Lower lobe of right lung (tissue), 2 donors: ENCODE results near the gene DISP2. TPM values are rescaled to one million over a fixed set of nuclear protein-coding genes. Genes with fewer than 3 reads are reported as not detected.
A peak's percentile ranks its signal among the peaks of the same experiment; 100 is the strongest.

Source experiments
- ATAC-seq, 2 donors: fragments of 200-7000 bp; cut with Tn5 transposase; one replicate each; pipeline ENCODE4 v1.9.1; 2020 to 2022; ENCODE audit warnings: mild to moderate bottlenecking in 2 of 2, moderate library complexity in 2 of 2
- DNase-seq: peaks from one replicate; pipeline ENCODE4 v3.0.0-alpha.2; 2020
- H3K27ac ChIP-seq: fragments of 200-600 bp; one replicate; pipeline ENCODE4 v1.8.0; 2022
- H3K27me3 ChIP-seq: fragments of 200-600 bp; one replicate; pipeline ENCODE4 v1.8.0; 2022; ENCODE audit warnings: low read depth
- H3K36me3 ChIP-seq: fragments of 200-600 bp; one replicate; pipeline ENCODE4 v1.8.0; 2022; ENCODE audit warnings: mild to moderate bottlenecking
- H3K4me1 ChIP-seq: fragments of 200-600 bp; one replicate; pipeline ENCODE4 v1.8.0; 2022
- H3K4me3 ChIP-seq: fragments of 200-600 bp; one replicate; pipeline ENCODE4 v1.8.0; 2022; ENCODE audit warnings: mild to moderate bottlenecking
- H3K9me3 ChIP-seq: fragments of 200-600 bp; one replicate; pipeline ENCODE4 v1.8.0; 2022
- CTCF ChIP-seq: fragments of 200-600 bp; IDR thresholded peaks from one replicate; pipeline ENCODE4 v1.8.0; 2022; ENCODE audit warnings: antibody characterized with exemption, mild to moderate bottlenecking
- intact Hi-C: fragments of 100-400 bp; cut with DNase I; formaldehyde crosslinking; loops from one replicate; pipeline ENCODE4 v1.11.0; 2022
- total RNA-seq: library from RNA; stranded (reverse); fragmentation: NEBNext Ultra II Directional; extraction: Animal tissue kit (Norgen Biotek cat#: 25700); gene quantifications from one replicate; pipeline ENCODE4 v1.2.1, GENCODE V29; 2021
- donor health status: DM: no; HTN: yes; CAD: no; lungs with severe emphysema.

Gene DISP2
- total RNA-seq, 1 donor from 2014 or later = 4.3 TPM

GRCh38 chr15:40330368-40330836 lies 27.6 kb upstream of the DISP2 start:
- H3K9me3 ChIP-seq = no peaks in the 10 kb centered on the region
- peaks cover 98% of the 10 kb centered on the region for H3K4me1 ChIP-seq
- no peak overlapping the region for H3K4me3 ChIP-seq
- intact Hi-C loops = no loop called here
- no peak for TF ChIP-seq CTCF
- H3K27me3 ChIP-seq = no peaks in the 10 kb centered on the region
- ATAC-seq (peak; percentile 82 to 91), DNase-seq (peak; percentile 88)
- H3K36me3 ChIP-seq = peaks cover 7% of the 10 kb centered on the region
- peak overlapping the region; percentile 56 for H3K27ac ChIP-seq

GRCh38 chr15:40331026-40331425 lies 27.0 kb upstream of the DISP2 start:
- Histone ChIP-seq H3K27me3 (no peaks in the 10 kb centered on the region), H3K4me3 (no peak overlapping the region), H3K4me1 (peaks cover 98% of the 10 kb centered on the region), H3K36me3 (peaks cover 14% of the 10 kb centered on the region), H3K9me3 (no peaks in the 10 kb centered on the region), H3K27ac (peak overlapping the region; percentile 56)
- intact Hi-C loops = no loop called here
- no peak for TF ChIP-seq CTCF
- ATAC-seq (no peak), DNase-seq (no peak)

- H3K9me3 ChIP-seq = no peaks in the 10 kb centered on the region
- peaks cover 20% of the 10 kb centered on the region for H3K36me3 ChIP-seq
- no peak overlapping the region for H3K27ac ChIP-seq
- peaks cover 98% of the 10 kb centered on the region for H3K4me1 ChIP-seq
- no peak for ATAC-seq
- intact Hi-C loops = no loop called here
- no peak for DNase-seq
- no peaks in the 10 kb centered on the region for H3K27me3 ChIP-seq
- no peak overlapping the region for H3K4me3 ChIP-seq
- no peak for TF ChIP-seq CTCF
Measured at GRCh38 chr15:40331637-40332036, 26.4 kb upstream of the DISP2 start.

GRCh38 chr15:40332113-40332781 lies 25.8 kb upstream of the DISP2 start:
- peaks cover 98% of the 10 kb centered on the region for H3K4me1 ChIP-seq
- intact Hi-C loops = no loop called here
- TF ChIP-seq CTCF = no peak
- no peak overlapping the region for H3K4me3 ChIP-seq
- H3K27ac ChIP-seq = peak overlapping the region; percentile 18
- peaks cover 25% of the 10 kb centered on the region for H3K36me3 ChIP-seq
- ATAC-seq (no peak), DNase-seq (no peak)
- no peaks in the 10 kb centered on the region for H3K9me3 ChIP-seq
- H3K27me3 ChIP-seq = no peaks in the 10 kb centered on the region

GRCh38 chr15:40333922-40334492 lies 24.0 kb upstream of the DISP2 start:
- peak; percentile 81 for DNase-seq
- H3K4me1 ChIP-seq = peaks cover 100% of the 10 kb centered on the region

More at GRCh38 chr15:40333922-40334492, 24.0 kb upstream of the DISP2 start:
- no peak for TF ChIP-seq CTCF
- Histone ChIP-seq H3K27ac (peak overlapping the region; percentile 90), H3K27me3 (no peaks in the 10 kb centered on the region), H3K9me3 (no peaks in the 10 kb centered on the region), H3K4me3 (peak overlapping the region; percentile 39), H3K36me3 (peaks cover 27% of the 10 kb centered on the region)
- peak; percentile 42 to 74 for ATAC-seq
- intact Hi-C loops = no loop called here
